Effector memory CD8-positive, alpha-beta T cell (primary cell): Measurements from ENCODE around the gene RFC4.

Source experiments
- ATAC-seq: fragments of 150-1000 bp; cut with Tn5 transposase; replicated peaks from 2 replicates; pipeline ENCODE4 v1.10.0; 2021; ENCODE audit warnings: mild to moderate bottlenecking, moderate library complexity
- DNase-seq, 3 experiments: peaks; one replicate each; pipeline ENCODE4 v3.0.0; 2021
- H3K27ac Mint-ChIP-seq, 2 donors: one replicate each; pipeline ENCODE4 v1.8.0; 2022; ENCODE audit warnings: mild to moderate bottlenecking in 2 of 2, mixed read lengths in 2 of 2, moderate library complexity in 2 of 2
- H3K27me3 Mint-ChIP-seq, 2 donors: one replicate each; pipeline ENCODE4 v1.8.0; 2022; ENCODE audit warnings: mixed read lengths in 2 of 2
- H3K36me3 Mint-ChIP-seq: one replicate; pipeline ENCODE4 v1.8.0; 2022; ENCODE audit warnings: mild to moderate bottlenecking, moderate library complexity, mixed read lengths; ENCODE audit not compliant: insufficient read depth
- H3K4me1 Mint-ChIP-seq, 2 donors: one replicate each; pipeline ENCODE4 v1.8.0; 2022; ENCODE audit warnings: low read depth in 2 of 2, mixed read lengths in 2 of 2
- H3K4me3 Mint-ChIP-seq, 2 donors: one replicate each; pipeline ENCODE4 v1.8.0; 2022; ENCODE audit warnings: mild to moderate bottlenecking in 2 of 2, mixed read lengths in 2 of 2, moderate library complexity in 2 of 2
- H3K9me3 Mint-ChIP-seq, 2 donors: one replicate each; pipeline ENCODE4 v1.8.0; 2022; ENCODE audit warnings: mixed read lengths in 2 of 2

Gene RFC4

GRCh38 chr3:186772701-186773417, 33.4 kb downstream of the RFC4 start:
- no peaks in the 10 kb centered on the region for H3K27me3 Mint-ChIP-seq
- peak; percentile 38 to 46 (median 45) for DNase-seq
- H3K27ac Mint-ChIP-seq = peak overlapping the region; percentile 80 to 97
- H3K4me1 Mint-ChIP-seq = peaks cover 7 to 14% of the 10 kb centered on the region in 2 donors
- peaks cover 7% of the 10 kb centered on the region for H3K36me3 Mint-ChIP-seq
- H3K4me3 Mint-ChIP-seq = peak overlapping the region; percentile 74 to 96
- no peaks in the 10 kb centered on the region for H3K9me3 Mint-ChIP-seq
- ATAC-seq = peak; percentile 90

- H3K27ac Mint-ChIP-seq = peak overlapping the region; percentile 66 to 97
- H3K4me3 Mint-ChIP-seq = peak overlapping the region; percentile 74 to 96
- H3K9me3 Mint-ChIP-seq = no peaks in the 10 kb centered on the region
- peaks cover 7% of the 10 kb centered on the region for H3K36me3 Mint-ChIP-seq
- DNase-seq (no peak), ATAC-seq (peak; percentile 48)
- peaks cover 7 to 14% of the 10 kb centered on the region in 2 donors for H3K4me1 Mint-ChIP-seq
- no peaks in the 10 kb centered on the region for H3K27me3 Mint-ChIP-seq
Observed at GRCh38 chr3:186772281-186772694, 34.0 kb downstream of the RFC4 start.

GRCh38 chr3:186760897-186761447, 45.3 kb downstream of the RFC4 start:
- no peaks in the 10 kb centered on the region for H3K9me3 Mint-ChIP-seq
- peaks cover 6% of the 10 kb centered on the region for H3K36me3 Mint-ChIP-seq
- ATAC-seq = no peak
- H3K27ac Mint-ChIP-seq = no peak overlapping the region
- no peak for DNase-seq
- no peak overlapping the region for H3K4me3 Mint-ChIP-seq
- no peaks in the 10 kb centered on the region for H3K27me3 Mint-ChIP-seq
- H3K4me1 Mint-ChIP-seq = no peaks in the 10 kb centered on the region

- no peaks in the 10 kb centered on the region for H3K27me3 Mint-ChIP-seq
- H3K4me1 Mint-ChIP-seq = no peaks in the 10 kb centered on the region
- ATAC-seq = no peak
Observed at GRCh38 chr3:186760141-186760833, 46.0 kb downstream of the RFC4 start.

GRCh38 chr3:186759231-186759930, 46.9 kb downstream of the RFC4 start:
- no peaks in the 10 kb centered on the region for H3K4me1 Mint-ChIP-seq
- no peak overlapping the region for H3K4me3 Mint-ChIP-seq
- ATAC-seq = no peak
- no peaks in the 10 kb centered on the region for H3K36me3 Mint-ChIP-seq
- H3K27ac Mint-ChIP-seq = no peak overlapping the region
- no peaks in the 10 kb centered on the region for H3K27me3 Mint-ChIP-seq
- H3K9me3 Mint-ChIP-seq = no peaks in the 10 kb centered on the region
- DNase-seq = no peak

More at GRCh38 chr3:186760141-186760833, 46.0 kb downstream of the RFC4 start:
- peaks cover 2% of the 10 kb centered on the region for H3K36me3 Mint-ChIP-seq
- DNase-seq = no peak
- H3K9me3 Mint-ChIP-seq = no peaks in the 10 kb centered on the region
- H3K4me3 Mint-ChIP-seq = no peak overlapping the region
- no peak overlapping the region for H3K27ac Mint-ChIP-seq

- Mint-ChIP-seq H3K36me3 (no peaks in the 10 kb centered on the region), H3K27ac (no peak overlapping the region), H3K9me3 (no peaks in the 10 kb centered on the region), H3K4me3 (no peak overlapping the region), H3K27me3 (peaks cover 6 to 13% of the 10 kb centered on the region in 2 donors), H3K4me1 (peaks cover 4 to 6% of the 10 kb centered on the region in 2 donors)
- no peak for ATAC-seq
- no peak for DNase-seq
Observed at GRCh38 chr3:186757686-186758220, 48.5 kb downstream of the RFC4 start.

GRCh38 chr3:186757214-186757613, 49.1 kb downstream of the RFC4 start:
- Mint-ChIP-seq H3K4me3 (no peak overlapping the region), H3K27ac (no peak overlapping the region), H3K36me3 (no peaks in the 10 kb centered on the region), H3K27me3 (peaks cover 6 to 13% of the 10 kb centered on the region in 2 donors), H3K9me3 (no peaks in the 10 kb centered on the region), H3K4me1 (peaks cover 4 to 6% of the 10 kb centered on the region in 2 donors)
- ATAC-seq = no peak
- no peak for DNase-seq

GRCh38 chr3:186754871-186755270, 51.4 kb downstream of the RFC4 start:
- Mint-ChIP-seq H3K27ac (no peak overlapping the region), H3K9me3 (no peaks in the 10 kb centered on the region), H3K4me3 (no peak overlapping the region), H3K36me3 (no peaks in the 10 kb centered on the region), H3K4me1 (peaks cover 4 to 6% of the 10 kb centered on the region in 2 donors), H3K27me3 (peaks cover 6 to 13% of the 10 kb centered on the region in 2 donors)
- ATAC-seq = no peak
- DNase-seq = no peak

GRCh38 chr3:186754006-186754405, 52.3 kb downstream of the RFC4 start:
- no peak overlapping the region for H3K4me3 Mint-ChIP-seq

GRCh38 chr3:186751480-186751879, 54.8 kb downstream of the RFC4 start:
- DNase-seq = no peak
- H3K4me3 Mint-ChIP-seq = no peak overlapping the region
- H3K27ac Mint-ChIP-seq = no peak overlapping the region
- peaks cover 6 to 13% of the 10 kb centered on the region in 2 donors for H3K27me3 Mint-ChIP-seq
- peaks cover 1% of the 10 kb centered on the region for H3K36me3 Mint-ChIP-seq
- H3K4me1 Mint-ChIP-seq = peaks cover 4 to 6% of the 10 kb centered on the region in 2 donors
- H3K9me3 Mint-ChIP-seq = no peaks in the 10 kb centered on the region
- no peak for ATAC-seq

More at GRCh38 chr3:186754006-186754405, 52.3 kb downstream of the RFC4 start:
- Mint-ChIP-seq H3K27me3 (peaks cover 6 to 13% of the 10 kb centered on the region in 2 donors), H3K36me3 (no peaks in the 10 kb centered on the region), H3K27ac (no peak overlapping the region), H3K4me1 (peaks cover 4 to 6% of the 10 kb centered on the region in 2 donors), H3K9me3 (no peaks in the 10 kb centered on the region)
- DNase-seq = no peak
- ATAC-seq = no peak

GRCh38 chr3:186750316-186750715, 56.0 kb downstream of the RFC4 start:
- peaks cover 6 to 13% of the 10 kb centered on the region in 2 donors for H3K27me3 Mint-ChIP-seq
- DNase-seq (no peak), ATAC-seq (no peak)
- H3K9me3 Mint-ChIP-seq = no peaks in the 10 kb centered on the region
- peaks cover 4 to 6% of the 10 kb centered on the region in 2 donors for H3K4me1 Mint-ChIP-seq
- H3K27ac Mint-ChIP-seq = no peak overlapping the region
- peaks cover 3% of the 10 kb centered on the region for H3K36me3 Mint-ChIP-seq
- H3K4me3 Mint-ChIP-seq = no peak overlapping the region

GRCh38 chr3:186746008-186746407, 60.3 kb downstream of the RFC4 start:
- H3K4me3 Mint-ChIP-seq = no peak overlapping the region
- H3K36me3 Mint-ChIP-seq = peaks cover 3% of the 10 kb centered on the region
- no peaks in the 10 kb centered on the region for H3K27me3 Mint-ChIP-seq
- DNase-seq (no peak), ATAC-seq (no peak)
- H3K27ac Mint-ChIP-seq = no peak overlapping the region
- no peaks in the 10 kb centered on the region for H3K9me3 Mint-ChIP-seq
- H3K4me1 Mint-ChIP-seq = no peaks in the 10 kb centered on the region

- no peaks in the 10 kb centered on the region for H3K27me3 Mint-ChIP-seq
- no peak overlapping the region for H3K4me3 Mint-ChIP-seq
- DNase-seq = no peak
- H3K36me3 Mint-ChIP-seq = peaks cover 3% of the 10 kb centered on the region
- ATAC-seq = no peak
- H3K4me1 Mint-ChIP-seq = no peaks in the 10 kb centered on the region
- H3K9me3 Mint-ChIP-seq = no peaks in the 10 kb centered on the region
- no peak overlapping the region for H3K27ac Mint-ChIP-seq
Observed at GRCh38 chr3:186743666-186744065, 62.6 kb downstream of the RFC4 start.
